Memory B cell (primary cell): ENCODE results near the gene NAP1L4.

Experiments
- ATAC-seq: fragments of 150-1000 bp; cut with Tn5 transposase; 2 replicates; pipeline ENCODE4 v1.10.0; 2021; ENCODE audit warnings: low read depth, mild to moderate bottlenecking, moderate library complexity
- DNase-seq, 2 donors: peaks; one replicate each; pipeline ENCODE4 v3.0.0; 2022; ENCODE audit warnings: low spot score in 2 of 2
- H3K27ac Mint-ChIP-seq: one replicate; pipeline ENCODE4 v1.8.0; 2022; ENCODE audit warnings: mild to moderate bottlenecking, moderate library complexity, mixed read lengths
- H3K27me3 Mint-ChIP-seq: one replicate; pipeline ENCODE4 v1.8.0; 2022; ENCODE audit warnings: mixed read lengths
- H3K36me3 Mint-ChIP-seq: one replicate; pipeline ENCODE4 v1.8.0; 2022; ENCODE audit warnings: mild to moderate bottlenecking, mixed read lengths
- H3K4me1 Mint-ChIP-seq: one replicate; pipeline ENCODE4 v1.8.0; 2022; ENCODE audit warnings: mixed read lengths
- H3K4me3 Mint-ChIP-seq: one replicate; pipeline ENCODE4 v1.8.0; 2022; ENCODE audit warnings: mild to moderate bottlenecking, moderate library complexity, mixed read lengths
- H3K9me3 Mint-ChIP-seq: one replicate; pipeline ENCODE4 v1.8.0; 2022; ENCODE audit warnings: mixed read lengths

NAP1L4 gene

GRCh38 chr11:2991452-2992233 lies 486 bp downstream of the NAP1L4 start:
- Mint-ChIP-seq H3K27ac (peak overlapping the region; percentile 95), H3K27me3 (no peaks in the 10 kb centered on the region), H3K4me1 (peaks cover 28% of the 10 kb centered on the region), H3K9me3 (no peaks in the 10 kb centered on the region), H3K4me3 (peak overlapping the region; percentile 95), H3K36me3 (peaks cover 3% of the 10 kb centered on the region)
- ATAC-seq = peak; percentile 54
- DNase-seq = no peak

GRCh38 chr11:2990617-2991451 lies 1.3 kb downstream of the NAP1L4 start:
- Mint-ChIP-seq H3K27me3 (no peaks in the 10 kb centered on the region), H3K4me3 (peak overlapping the region; percentile 95), H3K36me3 (peaks cover 3% of the 10 kb centered on the region), H3K4me1 (peaks cover 28% of the 10 kb centered on the region), H3K27ac (peak overlapping the region; percentile 95), H3K9me3 (no peaks in the 10 kb centered on the region)
- ATAC-seq = no peak
- no peak for DNase-seq

GRCh38 chr11:2989551-2989950 lies 2.6 kb downstream of the NAP1L4 start:
- Mint-ChIP-seq H3K4me1 (peaks cover 30% of the 10 kb centered on the region), H3K36me3 (peaks cover 5% of the 10 kb centered on the region), H3K27ac (peak overlapping the region; percentile 5), H3K27me3 (no peaks in the 10 kb centered on the region), H3K9me3 (no peaks in the 10 kb centered on the region), H3K4me3 (peak overlapping the region; percentile 62)
- DNase-seq = no peak
- no peak for ATAC-seq

- H3K36me3 Mint-ChIP-seq = peaks cover 7% of the 10 kb centered on the region
- H3K27ac Mint-ChIP-seq = peak overlapping the region; percentile 5
- H3K4me3 Mint-ChIP-seq = peak overlapping the region; percentile 62
- H3K9me3 Mint-ChIP-seq = no peaks in the 10 kb centered on the region
- H3K27me3 Mint-ChIP-seq = no peaks in the 10 kb centered on the region
- ATAC-seq (no peak), DNase-seq (no peak)
- H3K4me1 Mint-ChIP-seq = peaks cover 32% of the 10 kb centered on the region
These were observed 3.1 kb downstream of the NAP1L4 start for GRCh38 chr11:2989006-2989405.

GRCh38 chr11:2987881-2988861 lies 4.0 kb downstream of the NAP1L4 start:
- ATAC-seq = no peak

GRCh38 chr11:2983908-2984307 lies 8.2 kb downstream of the NAP1L4 start:
- Mint-ChIP-seq H3K27me3 (no peaks in the 10 kb centered on the region), H3K4me1 (peaks cover 31% of the 10 kb centered on the region)

More at GRCh38 chr11:2987881-2988861, 4.0 kb downstream of the NAP1L4 start:
- Mint-ChIP-seq H3K4me3 (peak overlapping the region; percentile 50), H3K9me3 (no peaks in the 10 kb centered on the region), H3K27ac (peak overlapping the region; percentile 5), H3K27me3 (no peaks in the 10 kb centered on the region), H3K4me1 (peaks cover 35% of the 10 kb centered on the region), H3K36me3 (peaks cover 7% of the 10 kb centered on the region)
- DNase-seq = no peak

GRCh38 chr11:2982214-2982613 lies 9.9 kb downstream of the NAP1L4 start:
- Mint-ChIP-seq H3K4me1 (peaks cover 28% of the 10 kb centered on the region), H3K27ac (peak overlapping the region; percentile 6), H3K4me3 (no peak overlapping the region), H3K9me3 (no peaks in the 10 kb centered on the region), H3K36me3 (peaks cover 15% of the 10 kb centered on the region), H3K27me3 (no peaks in the 10 kb centered on the region)
- DNase-seq (no peak), ATAC-seq (no peak)

More at GRCh38 chr11:2983908-2984307, 8.2 kb downstream of the NAP1L4 start:
- Mint-ChIP-seq H3K27ac (peak overlapping the region; percentile 50), H3K4me3 (no peak overlapping the region), H3K36me3 (peaks cover 10% of the 10 kb centered on the region), H3K9me3 (no peaks in the 10 kb centered on the region)
- no peak for ATAC-seq
- no peak for DNase-seq

GRCh38 chr11:2981130-2981529 lies 11.0 kb downstream of the NAP1L4 start:
- peaks cover 33% of the 10 kb centered on the region for H3K4me1 Mint-ChIP-seq

GRCh38 chr11:2980168-2980840 lies 11.8 kb downstream of the NAP1L4 start:
- ATAC-seq (no peak), DNase-seq (no peak)
- no peaks in the 10 kb centered on the region for H3K27me3 Mint-ChIP-seq
- peaks cover 33% of the 10 kb centered on the region for H3K4me1 Mint-ChIP-seq
- peaks cover 20% of the 10 kb centered on the region for H3K36me3 Mint-ChIP-seq
- H3K27ac Mint-ChIP-seq = no peak overlapping the region
- no peaks in the 10 kb centered on the region for H3K9me3 Mint-ChIP-seq
- H3K4me3 Mint-ChIP-seq = no peak overlapping the region

More at GRCh38 chr11:2981130-2981529, 11.0 kb downstream of the NAP1L4 start:
- Mint-ChIP-seq H3K36me3 (peaks cover 20% of the 10 kb centered on the region), H3K4me3 (no peak overlapping the region), H3K27ac (no peak overlapping the region), H3K9me3 (no peaks in the 10 kb centered on the region), H3K27me3 (no peaks in the 10 kb centered on the region)
- no peak for ATAC-seq
- no peak for DNase-seq

- ATAC-seq (no peak), DNase-seq (no peak)
- Mint-ChIP-seq H3K27ac (no peak overlapping the region), H3K4me3 (no peak overlapping the region), H3K9me3 (no peaks in the 10 kb centered on the region), H3K36me3 (peaks cover 26% of the 10 kb centered on the region), H3K4me1 (peaks cover 19% of the 10 kb centered on the region), H3K27me3 (no peaks in the 10 kb centered on the region)
These were observed 15.0 kb downstream of the NAP1L4 start for GRCh38 chr11:2977113-2977512.

GRCh38 chr11:2976294-2977063 lies 15.7 kb downstream of the NAP1L4 start:
- Mint-ChIP-seq H3K36me3 (peaks cover 24% of the 10 kb centered on the region), H3K9me3 (no peaks in the 10 kb centered on the region), H3K27ac (no peak overlapping the region), H3K27me3 (no peaks in the 10 kb centered on the region), H3K4me1 (peaks cover 14% of the 10 kb centered on the region), H3K4me3 (no peak overlapping the region)
- no peak for DNase-seq
- no peak for ATAC-seq

- Mint-ChIP-seq H3K27ac (no peak overlapping the region), H3K36me3 (peaks cover 27% of the 10 kb centered on the region), H3K4me1 (peaks cover 12% of the 10 kb centered on the region), H3K4me3 (no peak overlapping the region), H3K9me3 (no peaks in the 10 kb centered on the region), H3K27me3 (no peaks in the 10 kb centered on the region)
- DNase-seq (peak in 1 of 2 donors; percentile 7), ATAC-seq (peak; percentile 74)
These were observed 16.5 kb downstream of the NAP1L4 start for GRCh38 chr11:2975594-2975993.
